HUES48 (cell line): ENCODE measurements around the gene CXCR3.
"Not testable (repeated sequence)": the region's sequence is repeated elsewhere in the genome, so short reads cannot be mapped to it uniquely, and the experiment has no call there.

Experiments used
- H3K27ac ChIP-seq: one replicate; pipeline ENCODE4 v1.7.0; 2013; ENCODE audit warnings: low read depth, low read length, inconsistent platforms
- H3K27me3 ChIP-seq: 2 replicates; pipeline ENCODE4 v1.6.1; 2013; ENCODE audit warnings: mild to moderate bottlenecking, low read length; ENCODE audit not compliant: control insufficient read depth, insufficient read depth
- H3K36me3 ChIP-seq: 2 replicates; pipeline ENCODE4 v1.6.1; 2013; ENCODE audit warnings: low read length; ENCODE audit not compliant: control insufficient read depth, insufficient read depth
- H3K4me1 ChIP-seq: 2 replicates; pipeline ENCODE4 v1.6.1; 2013; ENCODE audit warnings: mild to moderate bottlenecking, low read length; ENCODE audit not compliant: control insufficient read depth, insufficient read depth
- H3K4me3 ChIP-seq: 2 replicates; pipeline ENCODE4 v1.5.1; 2013; ENCODE audit warnings: mild to moderate bottlenecking, low read depth, low read length
- H3K9ac ChIP-seq: 2 replicates; pipeline ENCODE4 v1.6.1; 2013; ENCODE audit warnings: mild to moderate bottlenecking, low read depth, low read length, moderate library complexity
- H3K9me3 ChIP-seq: 2 replicates; pipeline ENCODE4 v1.6.1; 2013; ENCODE audit warnings: low read length; ENCODE audit not compliant: control insufficient read depth, insufficient read depth

CXCR3 gene

GRCh38 chrX:71607488-71607887 is 10.8 kb downstream of the CXCR3 start:
- H3K27ac ChIP-seq, result no peak overlapping the region
- H3K9ac ChIP-seq, result no peak overlapping the region
- peaks cover 29% of the 10 kb centered on the region for H3K36me3 ChIP-seq
- no peaks in the 10 kb centered on the region for H3K4me1 ChIP-seq
- H3K9me3 ChIP-seq, result peaks cover 47% of the 10 kb centered on the region
- H3K27me3 ChIP-seq, result no peaks in the 10 kb centered on the region
- no peak overlapping the region for H3K4me3 ChIP-seq

- no peak overlapping the region for H3K9ac ChIP-seq
- H3K36me3 ChIP-seq, result peaks cover 29% of the 10 kb centered on the region
- H3K4me3 ChIP-seq, result no peak overlapping the region
- peaks cover 47% of the 10 kb centered on the region for H3K9me3 ChIP-seq
- H3K4me1 ChIP-seq, result no peaks in the 10 kb centered on the region
- no peak overlapping the region for H3K27ac ChIP-seq
- H3K27me3 ChIP-seq, result no peaks in the 10 kb centered on the region
Observed at GRCh38 chrX:71606536-71607216, 11.6 kb downstream of the CXCR3 start.

GRCh38 chrX:71604796-71605568 is 13.3 kb downstream of the CXCR3 start:
- Histone ChIP-seq H3K4me1 (no peaks in the 10 kb centered on the region), H3K27ac (no peak overlapping the region)

GRCh38 chrX:71604141-71604540 is 14.2 kb downstream of the CXCR3 start:
- no peaks in the 10 kb centered on the region for H3K27me3 ChIP-seq
- H3K9me3 ChIP-seq, result peaks cover 37% of the 10 kb centered on the region
- H3K36me3 ChIP-seq, result peaks cover 14% of the 10 kb centered on the region
- no peaks in the 10 kb centered on the region for H3K4me1 ChIP-seq
- H3K9ac ChIP-seq, result no peak overlapping the region
- no peak overlapping the region for H3K4me3 ChIP-seq
- H3K27ac ChIP-seq, result peak overlapping the region; percentile 12

More at GRCh38 chrX:71604796-71605568, 13.3 kb downstream of the CXCR3 start:
- Histone ChIP-seq H3K9me3 (peaks cover 40% of the 10 kb centered on the region), H3K36me3 (peaks cover 20% of the 10 kb centered on the region), H3K4me3 (no peak overlapping the region), H3K27me3 (no peaks in the 10 kb centered on the region), H3K9ac (no peak overlapping the region)

- Histone ChIP-seq H3K27me3 (no peaks in the 10 kb centered on the region), H3K36me3 (peaks cover 12% of the 10 kb centered on the region), H3K27ac (peak overlapping the region; percentile 12), H3K9ac (no peak overlapping the region), H3K4me3 (no peak overlapping the region), H3K9me3 (peaks cover 34% of the 10 kb centered on the region), H3K4me1 (no peaks in the 10 kb centered on the region)
Observed at GRCh38 chrX:71603618-71604017, 14.7 kb downstream of the CXCR3 start.

GRCh38 chrX:71599965-71600364 is 18.3 kb downstream of the CXCR3 start:
- peaks cover 33% of the 10 kb centered on the region for H3K9me3 ChIP-seq

GRCh38 chrX:71593210-71593609 is 25.1 kb downstream of the CXCR3 start:
- H3K9me3 ChIP-seq, result peaks cover 18% of the 10 kb centered on the region; the same call in 1 of the 2 replicates
- not testable (repeated sequence) for H3K36me3 ChIP-seq

More at GRCh38 chrX:71599965-71600364, 18.3 kb downstream of the CXCR3 start:
- Histone ChIP-seq H3K4me1 (no peaks in the 10 kb centered on the region), H3K9ac (no peak overlapping the region), H3K36me3 (peaks cover 8% of the 10 kb centered on the region), H3K27ac (no peak overlapping the region), H3K27me3 (no peaks in the 10 kb centered on the region), H3K4me3 (no peak overlapping the region)

GRCh38 chrX:71586929-71587328 is 31.4 kb downstream of the CXCR3 start:
- H3K36me3 ChIP-seq, result 0 out of 2 replicates have a peak, but pooled peaks cover 3% of the 10 kb centered on the region
- H3K27ac ChIP-seq, result no peak overlapping the region
- H3K4me1 ChIP-seq, result no peaks in the 10 kb centered on the region
- no peak overlapping the region for H3K9ac ChIP-seq
- no peaks in the 10 kb centered on the region for H3K27me3 ChIP-seq
- H3K9me3 ChIP-seq, result peaks cover 15% of the 10 kb centered on the region; the same call in 1 of the 2 replicates
- no peak overlapping the region for H3K4me3 ChIP-seq

More at GRCh38 chrX:71593210-71593609, 25.1 kb downstream of the CXCR3 start:
- H3K9ac ChIP-seq, H3K4me1 ChIP-seq, H3K4me3 ChIP-seq, H3K27me3 ChIP-seq, H3K27ac ChIP-seq: not testable (repeated sequence)

GRCh38 chrX:71581210-71581609 is 37.1 kb downstream of the CXCR3 start:
- Histone ChIP-seq H3K27ac (no peak overlapping the region), H3K9ac (no peak overlapping the region), H3K4me1 (no peaks in the 10 kb centered on the region), H3K27me3 (no peaks in the 10 kb centered on the region), H3K4me3 (no peak overlapping the region), H3K9me3 (peaks cover 25% of the 10 kb centered on the region), H3K36me3 (peaks cover 12% of the 10 kb centered on the region)

- H3K4me1 ChIP-seq, result no peaks in the 10 kb centered on the region
- H3K27me3 ChIP-seq, result no peaks in the 10 kb centered on the region
- no peak overlapping the region for H3K27ac ChIP-seq
- H3K36me3 ChIP-seq, result peaks cover 22% of the 10 kb centered on the region
- peaks cover 29% of the 10 kb centered on the region for H3K9me3 ChIP-seq
- no peak overlapping the region for H3K4me3 ChIP-seq
- no peak overlapping the region for H3K9ac ChIP-seq
Observed at GRCh38 chrX:71579990-71580380, 38.3 kb downstream of the CXCR3 start.
